ENCODE data around the gene GUCA2A.
"Not testable (repeated sequence)": the region's sequence is repeated elsewhere in the genome, so short reads cannot be mapped to it uniquely, and the experiment has no call there.

The GUCA2A gene

GRCh38 chr1:42164551-42165420 is at the start of gene GUCA2A:
Gene GUCA2A (minus strand): TSS chr1:42164745. CDS start chr1:42164712, 33 bp downstream.
- no peak for DNase-seq (ENCODE audit: low read depth in 1 of 2, low spot score in 1 of 2)

DNA sequence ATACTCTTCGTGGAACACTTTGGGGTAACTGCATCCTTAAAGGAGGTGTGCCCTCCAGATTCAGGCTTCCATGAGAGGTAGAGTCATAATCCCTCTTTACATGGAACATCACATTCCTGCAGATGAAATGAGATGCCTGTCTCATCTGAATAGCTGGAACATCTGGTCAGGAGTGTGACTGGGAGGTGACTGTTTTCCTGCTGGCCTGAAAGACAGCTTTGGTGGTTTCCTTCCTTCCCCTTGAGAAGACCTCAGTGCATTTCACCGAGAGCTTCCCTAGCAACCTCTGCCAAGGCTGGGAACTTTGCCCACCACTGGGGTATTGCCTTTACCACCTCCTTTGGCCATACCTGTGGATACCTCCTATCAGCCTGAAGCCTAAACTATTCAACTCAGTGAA is 46.7 kb upstream of the GUCA2A start:
- no peak for DNase-seq (ENCODE audit: low read depth in 1 of 2, low spot score in 1 of 2)

DNA sequence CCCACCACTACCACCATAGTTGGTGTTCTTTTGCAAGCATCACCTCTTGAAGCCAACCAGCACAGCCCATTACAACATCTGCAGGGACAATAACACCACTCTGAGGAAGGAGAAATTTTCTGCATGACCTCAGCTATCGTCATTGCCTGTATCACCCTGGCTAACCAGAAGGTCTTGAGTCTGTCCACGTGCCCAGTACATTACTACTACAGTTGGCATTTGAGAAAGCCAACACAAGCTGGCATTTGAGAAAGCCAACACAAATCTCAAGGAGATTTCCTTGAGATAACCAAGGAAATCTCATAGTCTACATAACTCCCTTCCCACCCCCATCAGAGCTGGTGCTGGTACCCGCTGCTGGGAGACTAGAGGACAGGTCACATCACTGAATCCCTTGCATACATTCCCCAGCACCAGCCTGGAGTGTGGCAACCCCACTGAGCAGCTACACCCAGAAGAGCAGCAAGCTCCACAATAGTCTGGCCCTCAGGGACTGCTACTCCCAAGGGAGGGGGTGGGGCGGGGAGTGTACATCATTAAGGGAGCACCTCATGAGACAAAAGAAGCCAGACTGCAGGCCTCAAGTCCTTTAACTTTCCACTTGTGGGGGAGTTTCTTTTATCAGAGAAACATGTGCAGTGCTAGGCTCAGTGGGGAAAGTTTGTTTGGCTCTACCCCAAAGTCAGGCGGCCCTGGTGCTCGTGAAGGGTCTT is 46.0 kb upstream of the GUCA2A start:
- DNase-seq (ENCODE audit: low read depth in 1 of 2, low spot score in 1 of 2), result no peak

- DNase-seq (ENCODE audit: low read depth in 1 of 2, low spot score in 1 of 2), result no peak
These were observed 45.1 kb upstream of the GUCA2A start for GRCh38 chr1:42209526-42210251.

DNA sequence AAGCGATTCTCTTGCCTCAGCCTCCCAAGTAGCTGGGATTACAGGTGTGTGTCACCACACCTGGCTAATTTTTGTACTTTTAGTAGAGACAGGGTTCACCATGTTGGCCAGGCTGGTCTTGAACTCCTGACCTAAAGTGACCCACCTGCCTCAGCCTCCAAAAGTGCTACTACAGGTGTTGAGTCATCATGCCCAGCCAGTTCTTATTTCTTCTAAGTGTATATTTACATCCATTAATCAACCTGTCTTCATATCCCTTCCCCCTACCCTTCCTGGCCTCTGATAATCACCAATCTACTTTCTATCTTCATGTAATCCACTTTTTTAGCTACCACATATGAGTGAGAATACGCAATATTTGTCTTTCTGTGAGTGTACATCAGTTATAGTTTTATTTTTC is 42.4 kb upstream of the GUCA2A start:
- not testable (repeated sequence) for DNase-seq (ENCODE audit: low read depth in 1 of 2, low spot score in 1 of 2)

DNA sequence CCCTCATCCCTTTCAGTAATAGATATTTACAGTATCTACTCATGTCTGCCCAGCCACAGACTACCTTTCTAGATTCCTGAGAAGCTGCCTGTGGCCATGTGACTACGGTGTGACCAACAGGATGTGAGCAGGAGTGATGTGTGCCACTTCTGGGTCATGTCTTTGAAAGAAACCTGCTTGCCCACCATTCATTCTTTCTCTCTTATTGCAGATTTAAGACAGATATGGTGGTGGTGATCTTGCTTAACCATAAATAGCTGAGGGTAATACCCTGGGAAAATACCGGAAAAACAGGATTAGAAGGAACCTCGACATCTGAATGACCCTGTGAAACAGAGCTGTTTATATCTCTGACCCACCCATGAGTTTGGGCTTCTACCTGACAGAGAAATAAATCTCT is 41.6 kb upstream of the GUCA2A start:
- no peak for DNase-seq (ENCODE audit: low read depth in 1 of 2, low spot score in 1 of 2)

DNA sequence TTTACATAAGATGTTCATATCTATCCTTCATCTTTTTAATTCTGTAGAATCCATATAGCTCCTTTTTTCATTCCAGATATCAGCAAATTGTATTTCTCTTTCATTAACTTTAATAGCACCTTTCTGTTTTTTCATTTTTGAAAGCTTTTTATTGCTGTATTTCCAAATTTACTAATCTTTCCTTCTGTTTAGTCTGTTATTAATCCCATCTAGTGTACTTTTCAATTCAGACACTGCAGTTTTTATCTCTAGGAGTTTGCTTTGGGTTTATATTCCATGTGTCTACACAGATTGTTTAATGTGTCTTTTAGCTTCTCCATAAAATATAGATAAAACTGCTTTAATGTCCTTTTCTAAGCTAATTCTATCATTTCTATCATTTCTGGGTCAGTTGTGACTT is 37.4 kb upstream of the GUCA2A start:
- DNase-seq (ENCODE audit: low read depth in 1 of 2, low spot score in 1 of 2), result no peak

DNA sequence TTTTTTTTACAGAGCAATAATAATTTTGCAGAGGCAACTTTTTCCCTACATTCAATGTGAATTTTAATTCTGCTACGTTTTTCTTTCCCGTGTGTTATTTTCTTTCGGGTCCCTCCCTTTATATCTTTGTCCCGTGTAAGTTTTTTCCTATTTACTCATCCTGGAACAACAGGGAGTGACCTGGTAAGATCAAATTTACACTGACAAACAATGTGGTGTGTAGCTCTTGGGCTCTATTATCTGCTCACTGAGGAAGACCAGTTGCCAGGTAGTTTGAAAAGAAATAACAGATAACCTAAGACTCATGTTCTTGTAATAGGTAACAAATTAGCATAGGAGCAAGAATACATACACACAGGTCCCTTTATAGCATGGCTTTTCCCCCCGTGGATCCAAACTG is 33.7 kb upstream of the GUCA2A start:
- DNase-seq (ENCODE audit: low read depth in 1 of 2, low spot score in 1 of 2), result no peak

DNA sequence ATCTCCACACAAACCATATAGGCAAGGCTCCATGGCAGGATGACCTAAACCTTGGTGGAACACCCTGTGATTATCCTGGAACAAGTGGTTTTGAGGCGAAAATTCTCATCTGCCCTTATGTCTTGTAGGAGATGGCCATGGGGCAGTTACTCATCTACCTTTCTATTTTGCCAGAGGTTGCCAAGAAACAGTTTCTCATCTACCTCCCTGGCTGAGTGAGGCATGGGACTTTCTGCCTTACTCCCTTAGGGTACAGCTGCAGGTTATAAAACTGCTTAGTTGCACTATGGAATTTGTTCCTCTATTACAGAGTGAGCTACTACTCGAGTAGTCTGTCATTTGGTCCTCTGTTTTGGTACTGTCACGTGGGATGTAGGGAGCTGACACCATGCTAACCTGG is 31.3 kb upstream of the GUCA2A start:
- DNase-seq (ENCODE audit: low read depth in 1 of 2, low spot score in 1 of 2), result no peak

DNA sequence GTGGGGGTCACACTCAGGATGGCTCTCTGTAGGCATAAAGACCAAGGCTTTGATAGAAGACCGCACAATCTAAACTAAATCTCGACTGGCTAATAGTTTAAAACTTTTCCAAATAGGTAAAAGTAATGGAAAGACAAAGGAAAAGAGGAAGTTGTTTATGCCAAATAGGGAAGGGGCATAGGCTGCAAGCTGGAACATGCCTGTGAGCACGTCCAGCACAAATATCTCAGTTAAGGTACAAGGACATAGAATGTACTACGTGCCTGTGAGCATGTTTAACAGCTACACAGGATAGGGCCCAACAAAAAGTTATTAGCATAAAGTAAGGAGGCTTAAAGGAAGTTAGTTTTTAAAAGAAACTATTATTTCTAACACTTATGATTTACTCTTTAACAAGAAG is 27.6 kb upstream of the GUCA2A start:
- no peak for DNase-seq (ENCODE audit: low read depth in 1 of 2, low spot score in 1 of 2)

DNA sequence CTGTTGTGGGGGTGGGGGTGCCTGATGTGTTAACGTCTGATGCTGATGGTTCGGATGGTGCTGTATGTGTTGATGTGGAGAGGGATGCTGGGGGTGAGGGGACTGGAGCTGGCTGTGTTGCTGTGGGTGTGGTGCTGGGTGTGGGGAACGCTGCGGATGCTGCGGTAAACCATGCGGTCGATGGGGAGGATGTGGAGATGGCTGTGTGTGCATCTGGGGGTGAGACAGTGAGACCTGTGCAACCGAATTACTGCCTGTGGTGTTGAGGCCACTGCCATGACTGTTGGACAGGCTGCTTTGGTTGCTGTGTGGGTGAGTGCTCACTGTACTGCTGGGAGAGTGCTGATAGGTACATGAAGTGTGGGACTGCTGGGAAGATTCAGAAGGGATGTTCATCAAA is 26.8 kb upstream of the GUCA2A start:
- DNase-seq (ENCODE audit: low read depth in 1 of 2, low spot score in 1 of 2), result no peak

DNA sequence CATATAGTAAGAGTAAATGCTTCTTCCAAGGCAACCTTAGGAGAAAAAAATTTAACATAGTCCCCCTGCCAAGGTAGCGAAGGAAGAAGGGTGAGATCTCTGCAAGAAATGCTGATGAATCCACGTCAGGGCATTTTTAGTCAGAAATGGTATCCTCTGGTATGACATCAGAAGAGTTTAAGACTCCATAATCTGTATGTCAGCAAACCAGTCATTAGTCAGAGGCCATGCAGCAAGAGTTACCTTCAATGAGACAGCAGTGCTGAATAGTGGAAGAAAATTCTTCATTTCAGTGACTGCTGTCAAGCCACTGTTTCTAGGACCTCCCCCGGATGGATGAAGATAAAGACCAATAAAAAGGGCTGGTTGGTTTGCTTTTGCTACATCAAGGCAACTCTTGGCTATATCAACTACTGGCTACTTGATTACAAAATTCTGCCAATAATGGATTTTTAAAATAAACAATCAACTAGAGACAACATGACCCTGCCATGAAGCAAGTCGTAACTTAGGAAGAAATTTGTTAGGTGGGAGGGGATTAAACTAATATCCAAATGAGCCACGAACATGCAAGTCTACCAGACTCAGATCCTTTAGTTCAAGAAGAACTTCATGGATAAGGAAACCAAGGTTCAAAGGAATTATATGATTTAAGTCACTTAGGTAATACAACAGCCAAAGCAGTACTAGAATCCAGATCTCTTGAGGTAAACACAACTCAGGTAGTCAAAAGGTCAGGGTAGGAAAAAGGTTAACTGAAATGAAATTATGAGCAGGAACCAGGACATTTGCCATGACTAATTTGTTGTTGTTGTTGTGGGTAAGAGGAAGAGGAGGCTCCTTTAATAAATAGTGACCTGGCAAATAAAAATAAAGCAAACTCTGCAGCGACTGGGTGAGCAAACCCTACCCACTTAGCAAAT is 25.6 kb upstream of the GUCA2A start:
- no peak for DNase-seq (ENCODE audit: low read depth in 1 of 2, low spot score in 1 of 2)

GRCh38 chr1:42186152-42186551 is 21.6 kb upstream of the GUCA2A start:
- no peak for DNase-seq (ENCODE audit: low read depth in 1 of 2, low spot score in 1 of 2)

DNA sequence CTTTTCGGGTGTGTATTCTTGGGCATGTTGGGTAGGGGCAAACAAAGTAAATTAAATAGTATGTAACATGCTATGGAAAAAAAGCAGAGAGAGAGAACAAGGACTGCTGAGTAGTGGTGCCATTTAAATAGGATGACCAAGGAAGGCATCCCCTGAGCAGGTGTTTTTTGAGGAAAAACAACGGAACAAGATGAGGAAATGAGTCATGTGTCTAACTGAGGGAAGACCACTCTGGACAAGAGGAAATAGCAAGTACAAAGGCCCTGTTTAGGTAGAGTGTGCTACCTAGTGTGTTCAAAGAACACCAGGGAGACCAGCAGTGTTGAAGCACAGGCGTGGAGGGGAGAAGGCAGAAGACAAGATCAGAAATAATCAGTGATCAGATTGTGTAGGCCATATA is 20.1 kb upstream of the GUCA2A start:
- no peak for DNase-seq (ENCODE audit: low read depth in 1 of 2, low spot score in 1 of 2)

GRCh38 chr1:42183957-42184268 is 19.4 kb upstream of the GUCA2A start:
- DNase-seq (ENCODE audit: low read depth in 1 of 2, low spot score in 1 of 2), result no peak

GRCh38 chr1:42183210-42183956 is 18.8 kb upstream of the GUCA2A start:
- no peak for DNase-seq (ENCODE audit: low read depth in 1 of 2, low spot score in 1 of 2)

- DNase-seq (ENCODE audit: low read depth in 1 of 2, low spot score in 1 of 2), result no peak
These were observed 17.1 kb upstream of the GUCA2A start for GRCh38 chr1:42181687-42182086.

DNA sequence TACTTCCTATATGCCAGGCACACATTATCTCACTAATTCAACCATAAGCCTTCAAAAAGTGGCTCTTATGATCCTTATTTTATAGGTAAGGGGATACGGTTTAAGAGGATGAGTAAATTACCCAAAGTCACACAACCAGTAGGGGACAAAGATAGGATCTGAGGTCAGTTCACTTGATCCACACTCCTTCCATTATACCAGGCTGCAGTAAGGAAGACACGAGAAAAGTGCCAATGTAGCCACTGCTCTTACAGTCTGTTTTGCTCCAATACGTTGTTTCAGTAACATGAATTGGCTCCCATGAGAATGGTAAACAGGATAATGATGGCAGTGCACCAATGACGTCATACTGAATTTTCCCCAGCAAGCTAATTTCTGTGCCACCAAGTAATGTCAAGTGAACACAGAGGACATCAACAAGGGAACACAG is 15.4 kb upstream of the GUCA2A start:
- no peak for DNase-seq (ENCODE audit: low read depth in 1 of 2, low spot score in 1 of 2)

- DNase-seq (ENCODE audit: low read depth in 1 of 2, low spot score in 1 of 2), result no peak
These were observed 14.7 kb upstream of the GUCA2A start for GRCh38 chr1:42179275-42179674.

GRCh38 chr1:42178249-42178648 is 13.7 kb upstream of the GUCA2A start:
- DNase-seq (ENCODE audit: low read depth in 1 of 2, low spot score in 1 of 2), result no peak
